ENCODE data around the gene RETREG3. TPM values are rescaled to one million over a fixed set of nuclear protein-coding genes. Genes with fewer than 3 reads are reported as not detected.
"Not testable (repeated sequence)": the region's sequence is repeated elsewhere in the genome, so short reads cannot be mapped to it uniquely, and the experiment has no call there.

RETREG3 gene
- total RNA-seq, 4 donors from 2014 or later = 31.4 to 66.6 (median 55.8) TPM

GRCh38 chr17:42548993-42549755 lies 60.0 kb downstream of the RETREG3 start:
- no peaks in the 10 kb centered on the region for H3K36me3 ChIP-seq
- no peak for DNase-seq
- peaks cover 0 to 25% (median 5%) of the 10 kb centered on the region in 4 donors for H3K4me1 ChIP-seq
- peak overlapping the region in 3 of 4 donors; percentile 36 to 52 (median 49) for H3K4me3 ChIP-seq
- H3K27me3 ChIP-seq = no peaks in the 10 kb centered on the region
- H3K9me3 ChIP-seq = no peaks in the 10 kb centered on the region
- TF ChIP-seq CTCF (IDR thresholded peaks at IDR 0.05) = no peak
- TF ChIP-seq POLR2A (IDR thresholded peaks at IDR 0.05) = no peak
- H3K27ac ChIP-seq = peak overlapping the region in 1 of 4 donors; percentile 53

GRCh38 chr17:42548070-42548837 lies 60.9 kb downstream of the RETREG3 start:
- Histone ChIP-seq H3K27ac (peak overlapping the region in 1 of 4 donors; percentile 53), H3K36me3 (peaks cover 0 to 9% (median 0%) of the 10 kb centered on the region in 3 donors), H3K9me3 (no peaks in the 10 kb centered on the region), H3K4me1 (peaks cover 0 to 17% (median 0%) of the 10 kb centered on the region in 4 donors), H3K4me3 (peak overlapping the region; percentile 36 to 59 (median 50)), H3K27me3 (no peaks in the 10 kb centered on the region)
- TF ChIP-seq CTCF (IDR thresholded peaks at IDR 0.05) = peak; percentile 21 to 79 (median 64)
- no peak for TF ChIP-seq POLR2A (IDR thresholded peaks at IDR 0.05)
- DNase-seq = peak; percentile 93 to 96 (median 93)

GRCh38 chr17:42547698-42548069 lies 61.5 kb downstream of the RETREG3 start:
- DNase-seq = no peak
- H3K27ac ChIP-seq = no peak overlapping the region

GRCh38 chr17:42547001-42547461 lies 62.1 kb downstream of the RETREG3 start:
- Histone ChIP-seq H3K4me3 (no peak overlapping the region), H3K4me1 (peaks cover 0 to 20% (median 0%) of the 10 kb centered on the region in 4 donors), H3K9me3 (no peaks in the 10 kb centered on the region), H3K27me3 (no peaks in the 10 kb centered on the region), H3K36me3 (peaks cover 0 to 21% (median 0%) of the 10 kb centered on the region in 3 donors), H3K27ac (no peak overlapping the region)
- TF ChIP-seq POLR2A (IDR thresholded peaks at IDR 0.05) (no peak), CTCF (IDR thresholded peaks at IDR 0.05) (no peak)
- DNase-seq = no peak

More at GRCh38 chr17:42547698-42548069, 61.5 kb downstream of the RETREG3 start:
- Histone ChIP-seq H3K4me1 (peaks cover 0 to 14% (median 0%) of the 10 kb centered on the region in 4 donors), H3K36me3 (peaks cover 0 to 14% (median 0%) of the 10 kb centered on the region in 3 donors), H3K27me3 (no peaks in the 10 kb centered on the region), H3K4me3 (peak overlapping the region in 3 of 4 donors; percentile 49 to 59 (median 52)), H3K9me3 (no peaks in the 10 kb centered on the region)
- no peak for TF ChIP-seq CTCF (IDR thresholded peaks at IDR 0.05)
- TF ChIP-seq POLR2A (IDR thresholded peaks at IDR 0.05) = no peak

GRCh38 chr17:42545755-42546505 lies 63.2 kb downstream of the RETREG3 start:
- not testable (repeated sequence) for H3K27me3 ChIP-seq, H3K4me3 ChIP-seq, H3K9me3 ChIP-seq, H3K27ac ChIP-seq, DNase-seq
- peaks cover 0 to 31% (median 0%) of the 10 kb centered on the region in 4 donors for H3K4me1 ChIP-seq
- H3K36me3 ChIP-seq = peaks cover 0 to 25% (median 0%) of the 10 kb centered on the region in 3 donors
